HEK293 (cell line): ENCODE measurements around the gene SLC12A3.

Experiments used
- CTCF ChIA-PET: fragments of 350-600 bp; formaldehyde crosslinking; extraction: SDS; loops from one replicate; lab custom pipeline; 2021; ENCODE audit warnings: antibody characterized with exemption; lab: Yijun Ruan, JAX
- POLR2A ChIA-PET: fragments of 300-600 bp; formaldehyde crosslinking; extraction: SDS; loops from one replicate; lab custom pipeline; 2020; ENCODE audit warnings: antibody characterized with exemption, inconsistent platforms; lab: Yijun Ruan, JAX
- H3K27ac ChIP-seq: fragments of 200-500 bp; sonication (Bioruptor generic); 2 replicates; pipeline ENCODE4 v1.5.1; 2014; ENCODE audit warnings: low read depth, low read length, control low read depth, inconsistent platforms; ENCODE audit errors: extremely low read depth
- H3K36me3 ChIP-seq, 2 experiments: fragments of 200-500 bp in 1 of 2; sonication (Bioruptor generic) in 1 of 2; 1 replicate in 1 of 2; 2 replicates in 1 of 2; pipeline ENCODE4 v1.5.1; 2014 to 2017; ENCODE audit warnings: inconsistent platforms in 2 of 2, low read length in 2 of 2; ENCODE audit not compliant: control insufficient read depth in 2 of 2, insufficient read depth in 1 of 2
- H3K4me1 ChIP-seq: fragments of 200-500 bp; sonication (Bioruptor generic); 2 replicates; pipeline ENCODE4 v1.5.1; 2014; ENCODE audit warnings: mild to moderate bottlenecking, low read length, inconsistent platforms; ENCODE audit not compliant: control insufficient read depth, insufficient read depth
- H3K4me3 ChIP-seq: 2 replicates; pipeline ENCODE4 v1.5.1; 2011; ENCODE audit warnings: low read depth, mild to moderate bottlenecking, control low read depth, low read length, moderate library complexity
- H3K9me3 ChIP-seq: fragments of 200-500 bp; sonication (Bioruptor generic); 2 replicates; pipeline ENCODE4 v1.5.1; 2014; ENCODE audit warnings: low read depth, low read length, inconsistent platforms; ENCODE audit not compliant: control insufficient read depth, insufficient read depth
- FEZF1 ChIP-seq: fragments of 450-650 bp; formaldehyde crosslinking; IDR thresholded peaks from 2 replicates; pipeline ENCODE4 v1.5.1; 2016; ENCODE audit warnings: missing biosample characterization, missing genetic modification characterization
- ZBTB11 ChIP-seq: fragments of 450-650 bp; formaldehyde crosslinking; conservative IDR thresholded peaks from 2 replicates; pipeline ENCODE4 v1.5.1; 2016; ENCODE audit warnings: low read depth, missing biosample characterization, missing genetic modification characterization
- ZBTB17 ChIP-seq: fragments of 450-650 bp; formaldehyde crosslinking; IDR thresholded peaks from 2 replicates; pipeline ENCODE4 v1.5.1; 2016; ENCODE audit warnings: missing biosample characterization, missing genetic modification characterization
- ZNF221 ChIP-seq: fragments of 450-650 bp; formaldehyde crosslinking; IDR thresholded peaks from 2 replicates; pipeline ENCODE4 v1.5.1; 2017; ENCODE audit warnings: missing biosample characterization, missing genetic modification characterization, borderline replicate concordance
- ZNF26 ChIP-seq: fragments of 450-650 bp; formaldehyde crosslinking; IDR thresholded peaks from 2 replicates; pipeline ENCODE4 v1.5.1; 2016; ENCODE audit warnings: missing biosample characterization, missing genetic modification characterization
- ZNF341 ChIP-seq: fragments of 450-650 bp; formaldehyde crosslinking; IDR thresholded peaks from 2 replicates; pipeline ENCODE4; 2016; ENCODE audit warnings: low read depth, missing biosample characterization, missing genetic modification characterization
- ZNF521 ChIP-seq: fragments of 450-650 bp; formaldehyde crosslinking; IDR thresholded peaks from 2 replicates; pipeline ENCODE4 v1.5.1; 2017; ENCODE audit warnings: missing biosample characterization, mild to moderate bottlenecking, missing genetic modification characterization
- ZNF677 ChIP-seq: fragments of 450-650 bp; IDR thresholded peaks from 2 replicates; pipeline ENCODE4 v1.5.0; 2018; ENCODE audit warnings: missing biosample characterization, mild to moderate bottlenecking, missing genetic modification characterization, moderate library complexity
- ZSCAN4 ChIP-seq: fragments of 450-650 bp; formaldehyde crosslinking; IDR thresholded peaks from 2 replicates; pipeline ENCODE4 v1.5.1; 2017; ENCODE audit warnings: missing biosample characterization, missing genetic modification characterization
- TF ChIP-seq, protein P1 (sequence below): fragments of 450-650 bp; formaldehyde crosslinking; IDR thresholded peaks from 2 replicates; pipeline ENCODE4 v1.5.1; 2016; ENCODE audit warnings: missing biosample characterization, missing genetic modification characterization

Gene SLC12A3

GRCh38 chr16:56836410-56837230 is 28.4 kb upstream of the SLC12A3 start:
- TF ChIP-seq ZSCAN4 (tag by site-specific recombination) = no peak
- TF ChIP-seq ZBTB17 (tag by site-specific recombination) = no peak
- peak; percentile 45; the same call in 1 of the 2 replicates for TF ChIP-seq FEZF1
- peak; percentile 37; the same call in 1 of the 2 replicates for TF ChIP-seq ZBTB11 (tag by site-specific recombination)
- Histone ChIP-seq H3K36me3 (peaks cover 10 to 89% of the 10 kb centered on the region in 2 experiments; a peak in 2 of 3 replicates), H3K9me3 (no peaks in the 10 kb centered on the region), H3K4me1 (no peaks in the 10 kb centered on the region), H3K4me3 (no peak overlapping the region), H3K27ac (no peak overlapping the region)
- POLR2A ChIA-PET = no interaction called here
- CTCF ChIA-PET = interaction anchor here (0.6 kb wide), 1 partner anchor 12 kb away, joined by 3 read pairs; no protein-coding TSS in a partner anchor

- POLR2A ChIA-PET = interaction anchor here (0.9 kb wide), 1 partner anchor 16 kb away, joined by 3 read pairs; no protein-coding TSS in a partner anchor
- no peak for TF ChIP-seq ZNF521 (tag by site-specific recombination)
- TF ChIP-seq, protein P1, sequence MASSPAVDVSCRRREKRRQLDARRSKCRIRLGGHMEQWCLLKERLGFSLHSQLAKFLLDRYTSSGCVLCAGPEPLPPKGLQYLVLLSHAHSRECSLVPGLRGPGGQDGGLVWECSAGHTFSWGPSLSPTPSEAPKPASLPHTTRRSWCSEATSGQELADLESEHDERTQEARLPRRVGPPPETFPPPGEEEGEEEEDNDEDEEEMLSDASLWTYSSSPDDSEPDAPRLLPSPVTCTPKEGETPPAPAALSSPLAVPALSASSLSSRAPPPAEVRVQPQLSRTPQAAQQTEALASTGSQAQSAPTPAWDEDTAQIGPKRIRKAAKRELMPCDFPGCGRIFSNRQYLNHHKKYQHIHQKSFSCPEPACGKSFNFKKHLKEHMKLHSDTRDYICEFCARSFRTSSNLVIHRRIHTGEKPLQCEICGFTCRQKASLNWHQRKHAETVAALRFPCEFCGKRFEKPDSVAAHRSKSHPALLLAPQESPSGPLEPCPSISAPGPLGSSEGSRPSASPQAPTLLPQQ (tag by site-specific recombination) = no peak
- no peak for TF ChIP-seq ZNF341 (tag by site-specific recombination)
- no peak for TF ChIP-seq ZNF677 (tag by site-specific recombination)
- TF ChIP-seq ZNF26 = no peak
- TF ChIP-seq ZNF221 (tag by site-specific recombination) = no peak
- TF ChIP-seq, all 188 proteins: peak for 0
- H3K36me3 ChIP-seq = peaks cover 15 to 89% of the 10 kb centered on the region in 2 experiments; a peak in 2 of 3 replicates
- H3K9me3 ChIP-seq = no peaks in the 10 kb centered on the region
- CTCF ChIA-PET = interaction anchor here (0.7 to 1.6 kb wide), 4 partner anchors 10 to 125 kb away, joined by 3 to 9 read pairs (median 3); no protein-coding TSS in a partner anchor
- no peaks in the 10 kb centered on the region for H3K4me1 ChIP-seq
- H3K4me3 ChIP-seq = no peak overlapping the region
- H3K27ac ChIP-seq = no peak overlapping the region
Observed at GRCh38 chr16:56838622-56839337, 26.2 kb upstream of the SLC12A3 start.
